OCI-LY7 (cell line): ENCODE measurements around the gene TAF4. TPM values are rescaled to one million over a fixed set of nuclear protein-coding genes. Genes with fewer than 3 reads are reported as not detected.

ENCODE experiments used
- BruUV-seq: library from RNA; stranded (reverse); fragments of 400-500 nt; replicated peaks from 2 replicates; lab custom pipeline; 2021; lab: Mats Ljungman, UMichigan
- CTCF ChIA-PET: fragments of 300-600 bp; sonication (Branson Sonifier 250); formaldehyde crosslinking; loops from one replicate; lab custom pipeline; 2022; ENCODE audit warnings: antibody characterized with exemption; ENCODE audit not compliant: unreplicated experiment; lab: Charles Lee
- POLR2A ChIA-PET: fragments of 300-600 bp; sonication (Branson Sonifier 250); formaldehyde crosslinking; loops from one replicate; lab custom pipeline; 2022; ENCODE audit warnings: antibody characterized with exemption; lab: Charles Lee
- DNase-seq: peaks from one replicate; pipeline ENCODE4 v3.0.0-alpha.2; 2015; ENCODE audit warnings: low spot score
- H2AFZ ChIP-seq: fragments of 200-600 bp; sonication (generic), shearing (Covaris generic); 2 replicates; pipeline ENCODE4 v1.6.1; 2014; ENCODE audit warnings: mild to moderate bottlenecking, antibody characterized with exemption, low read length, moderate library complexity
- H3K27ac ChIP-seq: fragments of 200-600 bp; sonication (generic); 2 replicates; pipeline ENCODE4 v1.5.1; 2014; ENCODE audit warnings: mixed run types, low read depth, mild to moderate bottlenecking, moderate library complexity, low read length, inconsistent platforms; ENCODE audit not compliant: poor library complexity, severe bottlenecking
- H3K36me3 ChIP-seq: fragments of 200-600 bp; sonication (generic); 2 replicates; pipeline ENCODE4 v1.6.1; 2014; ENCODE audit warnings: mild to moderate bottlenecking, antibody characterized with exemption, low read length, moderate library complexity, mixed read lengths; ENCODE audit not compliant: insufficient read depth
- H3K4me1 ChIP-seq: fragments of 200-600 bp; sonication (generic); 2 replicates; pipeline ENCODE4 v1.5.1; 2014; ENCODE audit warnings: mild to moderate bottlenecking, low read length; ENCODE audit not compliant: insufficient read depth, poor library complexity, severe bottlenecking
- H3K4me2 ChIP-seq: fragments of 200-600 bp; sonication (generic); 2 replicates; pipeline ENCODE4 v1.6.1; 2014; ENCODE audit warnings: mild to moderate bottlenecking, low read length
- H3K4me3 ChIP-seq: fragments of 200-600 bp; sonication (generic); 2 replicates; pipeline ENCODE4 v1.5.1; 2014; ENCODE audit warnings: mild to moderate bottlenecking, low read depth, low read length; ENCODE audit not compliant: poor library complexity, severe bottlenecking
- H3K79me2 ChIP-seq: fragments of 200-600 bp; sonication (generic); 2 replicates; pipeline ENCODE4 v1.6.1; 2016; ENCODE audit warnings: low read depth, mild to moderate bottlenecking, low read length, moderate library complexity, mixed read lengths; ENCODE audit not compliant: insufficient read depth
- H3K9me2 ChIP-seq: fragments of 200-600 bp; sonication (generic); 2 replicates; pipeline ENCODE4 v1.6.1; 2016; ENCODE audit warnings: mild to moderate bottlenecking, low read length, mixed read lengths; ENCODE audit not compliant: insufficient read depth
- H3K9me3 ChIP-seq: fragments of 200-600 bp; sonication (generic); 2 replicates; pipeline ENCODE4 v1.6.1; 2014; ENCODE audit warnings: mild to moderate bottlenecking, mixed run types, low read length, mixed read lengths
- H4K20me1 ChIP-seq: fragments of 200-600 bp; sonication (generic); 2 replicates; pipeline ENCODE4 v1.6.1; 2014; ENCODE audit warnings: mild to moderate bottlenecking, antibody characterized with exemption, low read length, moderate library complexity, mixed read lengths; ENCODE audit not compliant: insufficient read depth
- EZH2phosphoT487 ChIP-seq: fragments of 200-600 bp; sonication (generic); IDR thresholded peaks from 2 replicates; pipeline ENCODE4 v1.6.1; 2018; ENCODE audit warnings: low read depth, borderline replicate concordance, mild to moderate bottlenecking, mixed run types, antibody characterized with exemption, low read length, moderate library complexity, mixed read lengths
- intact Hi-C: fragments of 100-400 bp; cut with micrococcal nuclease; formaldehyde crosslinking; loops from one replicate; pipeline ENCODE4 v1.10.0; 2022; ENCODE audit not compliant: unreplicated experiment
- total RNA-seq, 2 experiments: library from RNA; depleted of rRNA in 1 of 2; stranded (reverse); fragments of >200 nt in 1 of 2; shearing (Covaris generic) in 1 of 2; gene quantifications; 2 replicates each; pipeline ENCODE4 v1.2.3, GENCODE V29; 2014 to 2022
- TF ChIP-seq, protein P1 (sequence below): fragments of 200-600 bp; sonication (generic); conservative IDR thresholded peaks from 2 replicates; pipeline ENCODE4 v1.5.1; 2014; ENCODE audit warnings: mild to moderate bottlenecking, antibody characterized with exemption, low read length, moderate library complexity, mixed read lengths

TAF4 gene
- total RNA-seq, 2 experiments from 2014 or later, result 11.2 to 38.9 TPM

DNA sequence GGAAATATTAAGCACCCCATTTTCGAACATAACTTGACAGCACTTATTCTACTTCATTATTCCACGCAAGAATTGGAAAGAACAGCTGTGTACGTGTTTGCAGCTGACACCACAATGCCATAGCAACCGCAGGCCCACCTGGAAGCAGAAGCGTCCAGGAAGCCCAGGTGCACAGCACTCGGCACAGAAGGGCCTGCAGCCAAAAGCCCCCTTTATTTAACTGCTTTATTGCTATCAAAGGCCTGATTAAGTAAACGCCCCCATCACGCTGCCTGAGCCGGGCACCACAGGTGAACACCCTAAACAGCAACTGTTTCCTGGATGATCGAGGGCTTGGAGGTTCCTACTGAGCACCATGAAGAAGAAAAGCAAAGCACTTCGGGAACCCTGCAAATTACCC, 6.3 kb downstream of the TAF4 start:
- peak; percentile 43 for DNase-seq
- Histone ChIP-seq H3K79me2 (peaks cover 74% of the 10 kb centered on the region), H2AFZ (no peak overlapping the region), H3K27ac (peak overlapping the region; percentile 34), H4K20me1 (peaks cover 11% of the 10 kb centered on the region; the same call in 1 of the 2 replicates), H3K4me3 (no peak overlapping the region), H3K4me1 (peaks cover 38% of the 10 kb centered on the region), H3K4me2 (peak overlapping the region; percentile 45), H3K36me3 (peaks cover 61% of the 10 kb centered on the region), H3K9me3 (no peaks in the 10 kb centered on the region), H3K9me2 (no peaks in the 10 kb centered on the region)
- no TSS peak for BruUV-seq
- intact Hi-C loops, result no loop called here
- ChIA-PET POLR2A (interaction anchor here (0.6 kb wide), 1 partner anchor 326 kb away, joined by 3 read pairs; no protein-coding TSS in a partner anchor), CTCF (no interaction called here)
- TF ChIP-seq EZH2phosphoT487, result no peak
- TF ChIP-seq, protein P1, sequence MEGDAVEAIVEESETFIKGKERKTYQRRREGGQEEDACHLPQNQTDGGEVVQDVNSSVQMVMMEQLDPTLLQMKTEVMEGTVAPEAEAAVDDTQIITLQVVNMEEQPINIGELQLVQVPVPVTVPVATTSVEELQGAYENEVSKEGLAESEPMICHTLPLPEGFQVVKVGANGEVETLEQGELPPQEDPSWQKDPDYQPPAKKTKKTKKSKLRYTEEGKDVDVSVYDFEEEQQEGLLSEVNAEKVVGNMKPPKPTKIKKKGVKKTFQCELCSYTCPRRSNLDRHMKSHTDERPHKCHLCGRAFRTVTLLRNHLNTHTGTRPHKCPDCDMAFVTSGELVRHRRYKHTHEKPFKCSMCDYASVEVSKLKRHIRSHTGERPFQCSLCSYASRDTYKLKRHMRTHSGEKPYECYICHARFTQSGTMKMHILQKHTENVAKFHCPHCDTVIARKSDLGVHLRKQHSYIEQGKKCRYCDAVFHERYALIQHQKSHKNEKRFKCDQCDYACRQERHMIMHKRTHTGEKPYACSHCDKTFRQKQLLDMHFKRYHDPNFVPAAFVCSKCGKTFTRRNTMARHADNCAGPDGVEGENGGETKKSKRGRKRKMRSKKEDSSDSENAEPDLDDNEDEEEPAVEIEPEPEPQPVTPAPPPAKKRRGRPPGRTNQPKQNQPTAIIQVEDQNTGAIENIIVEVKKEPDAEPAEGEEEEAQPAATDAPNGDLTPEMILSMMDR, result no peak

DNA sequence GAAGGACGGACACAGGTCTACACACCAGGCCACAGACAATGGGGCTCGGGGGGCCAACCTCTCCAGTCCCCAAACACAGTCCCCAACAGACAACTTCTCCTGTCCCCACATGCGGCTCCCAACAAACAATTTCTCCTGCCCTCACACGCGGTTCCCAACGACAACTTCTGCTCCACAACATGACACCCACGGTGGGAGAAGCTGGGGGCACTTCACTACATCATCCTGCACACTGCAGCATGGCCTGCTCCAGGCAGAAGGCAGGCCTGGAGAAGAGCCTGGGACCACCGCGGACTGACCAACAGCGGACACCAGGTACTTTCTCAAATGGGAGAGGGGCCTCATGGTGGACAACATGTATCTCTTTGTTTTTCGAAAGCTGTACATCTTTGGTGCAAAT, 6.7 kb downstream of the TAF4 start:
- no peak overlapping the region for H2AFZ ChIP-seq
- CTCF ChIA-PET, result no interaction called here

GRCh38 chr20:62056975-62057374, 8.7 kb downstream of the TAF4 start:
- Histone ChIP-seq H3K9me3 (no peaks in the 10 kb centered on the region), H3K4me1 (peaks cover 18% of the 10 kb centered on the region), H3K9me2 (no peaks in the 10 kb centered on the region), H4K20me1 (peaks cover 10% of the 10 kb centered on the region; the same call in 1 of the 2 replicates), H3K79me2 (peaks cover 53% of the 10 kb centered on the region), H3K27ac (no peak overlapping the region), H2AFZ (no peak overlapping the region), H3K4me3 (no peak overlapping the region), H3K4me2 (no peak overlapping the region), H3K36me3 (peaks cover 38% of the 10 kb centered on the region)
- no TSS peak for BruUV-seq
- CTCF ChIA-PET, result no interaction called here
- DNase-seq, result no peak
- no peak for TF ChIP-seq EZH2phosphoT487
- TF ChIP-seq, protein P1, result no peak
- intact Hi-C loops, result no loop called here
- POLR2A ChIA-PET, result no interaction called here

More for the DNA sequence above, 6.7 kb downstream of the TAF4 start:
- Histone ChIP-seq H3K27ac (no peak overlapping the region), H3K4me3 (no peak overlapping the region), H3K79me2 (peaks cover 71% of the 10 kb centered on the region), H3K9me2 (no peaks in the 10 kb centered on the region), H3K9me3 (no peaks in the 10 kb centered on the region), H3K4me1 (peaks cover 33% of the 10 kb centered on the region), H4K20me1 (peaks cover 11% of the 10 kb centered on the region; the same call in 1 of the 2 replicates), H3K36me3 (peaks cover 58% of the 10 kb centered on the region), H3K4me2 (peak overlapping the region; percentile 45; the same call in 1 of the 2 replicates)
- POLR2A ChIA-PET, result interaction anchor here (0.6 kb wide), 1 partner anchor 327 kb away, joined by 3 read pairs; no protein-coding TSS in a partner anchor
- BruUV-seq, result no TSS peak
- TF ChIP-seq, protein P1, result no peak
- no peak for TF ChIP-seq EZH2phosphoT487
- DNase-seq, result no peak
- intact Hi-C loops, result no loop called here
